PFSK-1 (cell line): ENCODE measurements around the gene GCLC.

Experiments
- FOXP2 ChIP-seq: optimal IDR thresholded peaks from 2 replicates; pipeline ENCODE3; 2011; ENCODE audit warnings: borderline replicate concordance, control low read depth, inconsistent platforms; ENCODE audit not compliant: insufficient read depth; ENCODE audit errors: extremely low read length, extremely low read depth
- POLR2AphosphoS5 ChIP-seq: IDR thresholded peaks from 2 replicates; pipeline ENCODE4 v1.6.1; 2012; ENCODE audit warnings: low read depth, mild to moderate bottlenecking, control low read depth, low read length, moderate library complexity
- SIN3A ChIP-seq: IDR thresholded peaks from 2 replicates; pipeline ENCODE4 v1.6.1; 2012; ENCODE audit warnings: mild to moderate bottlenecking, low read length, moderate library complexity, borderline replicate concordance; ENCODE audit not compliant: insufficient read depth
- TAF1 ChIP-seq: IDR thresholded peaks from 2 replicates; pipeline ENCODE4 v1.6.1; 2012; ENCODE audit warnings: low read length, control low read depth, borderline replicate concordance; ENCODE audit not compliant: insufficient read depth
- TF ChIP-seq, protein P1 (sequence below), 2 experiments: IDR thresholded peaks; 2 replicates each; pipeline versions ENCODE4 v1.6.1 to v1.8.0; 2011 to 2012; ENCODE audit warnings: low read depth in 2 of 2, low read length in 2 of 2, control low read depth in 1 of 2, inconsistent platforms in 1 of 2, mild to moderate bottlenecking in 1 of 2, moderate library complexity in 1 of 2; ENCODE audit not compliant: insufficient read depth in 1 of 2

GCLC gene

DNA sequence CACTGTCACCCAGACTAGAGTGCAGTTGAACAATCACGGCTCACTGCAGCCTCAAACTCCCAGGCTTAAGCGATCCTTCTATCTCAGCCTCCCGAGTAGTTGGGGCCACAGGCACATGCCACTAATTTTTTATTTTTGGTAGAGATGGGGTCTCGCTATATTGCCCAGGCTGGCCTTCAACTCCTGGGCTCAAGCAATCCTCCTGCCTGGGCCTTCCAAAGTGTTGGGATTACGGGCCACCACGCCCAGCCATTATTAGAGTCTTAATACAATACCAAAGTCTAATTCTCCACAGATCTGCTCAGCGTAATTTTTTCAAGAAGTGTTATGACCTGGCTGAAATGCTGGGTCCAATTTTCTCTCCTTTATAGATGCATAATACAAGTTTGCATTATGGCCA is 3.0 kb downstream of the GCLC start:
- TF ChIP-seq TAF1: no peak
- no peak for TF ChIP-seq FOXP2
- TF ChIP-seq, protein P1, sequence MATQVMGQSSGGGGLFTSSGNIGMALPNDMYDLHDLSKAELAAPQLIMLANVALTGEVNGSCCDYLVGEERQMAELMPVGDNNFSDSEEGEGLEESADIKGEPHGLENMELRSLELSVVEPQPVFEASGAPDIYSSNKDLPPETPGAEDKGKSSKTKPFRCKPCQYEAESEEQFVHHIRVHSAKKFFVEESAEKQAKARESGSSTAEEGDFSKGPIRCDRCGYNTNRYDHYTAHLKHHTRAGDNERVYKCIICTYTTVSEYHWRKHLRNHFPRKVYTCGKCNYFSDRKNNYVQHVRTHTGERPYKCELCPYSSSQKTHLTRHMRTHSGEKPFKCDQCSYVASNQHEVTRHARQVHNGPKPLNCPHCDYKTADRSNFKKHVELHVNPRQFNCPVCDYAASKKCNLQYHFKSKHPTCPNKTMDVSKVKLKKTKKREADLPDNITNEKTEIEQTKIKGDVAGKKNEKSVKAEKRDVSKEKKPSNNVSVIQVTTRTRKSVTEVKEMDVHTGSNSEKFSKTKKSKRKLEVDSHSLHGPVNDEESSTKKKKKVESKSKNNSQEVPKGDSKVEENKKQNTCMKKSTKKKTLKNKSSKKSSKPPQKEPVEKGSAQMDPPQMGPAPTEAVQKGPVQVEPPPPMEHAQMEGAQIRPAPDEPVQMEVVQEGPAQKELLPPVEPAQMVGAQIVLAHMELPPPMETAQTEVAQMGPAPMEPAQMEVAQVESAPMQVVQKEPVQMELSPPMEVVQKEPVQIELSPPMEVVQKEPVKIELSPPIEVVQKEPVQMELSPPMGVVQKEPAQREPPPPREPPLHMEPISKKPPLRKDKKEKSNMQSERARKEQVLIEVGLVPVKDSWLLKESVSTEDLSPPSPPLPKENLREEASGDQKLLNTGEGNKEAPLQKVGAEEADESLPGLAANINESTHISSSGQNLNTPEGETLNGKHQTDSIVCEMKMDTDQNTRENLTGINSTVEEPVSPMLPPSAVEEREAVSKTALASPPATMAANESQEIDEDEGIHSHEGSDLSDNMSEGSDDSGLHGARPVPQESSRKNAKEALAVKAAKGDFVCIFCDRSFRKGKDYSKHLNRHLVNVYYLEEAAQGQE (IDR thresholded peaks at IDR 0.05; ENCODE audit: insufficient read depth in 1 of 2, low read depth in 2 of 2, low read length in 2 of 2): no peak
- no peak for TF ChIP-seq SIN3A
- TF ChIP-seq POLR2AphosphoS5: no peak

DNA sequence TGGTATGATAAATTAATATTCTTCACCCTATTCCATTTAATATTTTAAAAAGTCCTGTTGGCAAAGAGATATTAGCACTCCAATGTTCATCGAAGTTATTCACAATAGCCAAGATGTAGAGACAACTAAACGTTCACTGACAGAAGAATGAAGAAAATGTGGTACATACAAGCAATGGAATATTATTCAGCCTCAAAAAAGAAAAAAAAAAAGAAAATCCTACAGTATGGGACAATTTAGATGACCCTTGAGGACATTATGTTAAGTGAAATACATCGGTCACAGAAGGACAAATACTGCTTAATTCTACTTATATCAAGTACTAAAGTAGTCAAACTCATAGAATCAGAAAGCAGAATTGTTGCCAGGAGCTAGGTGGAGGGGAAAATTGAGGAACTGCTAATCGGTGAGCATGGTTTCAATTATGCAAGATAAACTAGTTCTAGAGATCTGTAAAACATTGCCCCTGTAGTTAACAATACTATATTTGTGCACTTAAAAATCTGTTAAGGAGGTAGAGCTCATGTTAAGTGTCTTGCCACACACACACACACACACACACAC is 4.7 kb downstream of the GCLC start:
- no peak for TF ChIP-seq SIN3A
- TF ChIP-seq TAF1: no peak
- TF ChIP-seq FOXP2: no peak
- TF ChIP-seq, protein P1 (IDR thresholded peaks at IDR 0.05; ENCODE audit: insufficient read depth in 1 of 2, low read depth in 2 of 2, low read length in 2 of 2): no peak
- TF ChIP-seq POLR2AphosphoS5: no peak

DNA sequence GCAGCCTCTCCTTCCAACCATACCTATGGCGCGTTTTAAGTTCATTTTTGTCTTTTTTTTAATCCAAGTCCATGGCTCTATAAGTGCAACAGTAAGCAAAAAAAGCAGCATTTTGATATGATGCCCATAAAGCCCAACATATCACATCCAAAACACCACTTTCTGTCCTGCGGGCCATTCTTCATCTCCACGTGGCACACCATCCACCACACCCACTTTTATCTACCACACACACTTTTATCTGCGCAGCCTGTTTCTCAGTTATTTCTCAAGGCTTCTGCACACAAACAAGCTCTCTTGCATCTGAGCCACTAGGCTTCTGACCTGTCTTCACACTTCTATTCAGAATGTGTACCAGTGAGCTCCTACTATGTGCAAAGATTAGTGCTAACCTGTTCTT is 5.3 kb downstream of the GCLC start:
- TF ChIP-seq SIN3A (no peak), FOXP2 (no peak)

DNA sequence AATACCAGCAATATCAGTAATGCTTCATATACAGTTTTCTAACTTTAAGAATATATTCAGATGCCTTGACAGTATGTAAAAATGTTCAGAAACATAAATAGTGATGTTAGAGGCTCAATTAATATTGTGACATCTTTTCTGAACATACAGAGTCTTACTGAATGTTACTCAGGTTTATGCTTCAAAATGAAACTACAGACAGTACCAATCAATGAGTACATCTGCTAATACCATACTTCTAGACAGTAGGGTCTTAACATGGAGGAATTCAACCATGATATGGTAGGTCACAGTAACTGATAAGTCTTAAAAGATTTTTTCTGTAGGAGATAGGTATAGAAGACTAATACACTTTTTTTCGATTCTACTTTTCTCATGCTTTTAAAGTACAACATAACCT is 8.3 kb downstream of the GCLC start:
- TF ChIP-seq FOXP2: no peak
- TF ChIP-seq, protein P1 (IDR thresholded peaks at IDR 0.05; ENCODE audit: insufficient read depth in 1 of 2, low read depth in 2 of 2, low read length in 2 of 2): no peak
- no peak for TF ChIP-seq SIN3A
- no peak for TF ChIP-seq TAF1
- no peak for TF ChIP-seq POLR2AphosphoS5

DNA sequence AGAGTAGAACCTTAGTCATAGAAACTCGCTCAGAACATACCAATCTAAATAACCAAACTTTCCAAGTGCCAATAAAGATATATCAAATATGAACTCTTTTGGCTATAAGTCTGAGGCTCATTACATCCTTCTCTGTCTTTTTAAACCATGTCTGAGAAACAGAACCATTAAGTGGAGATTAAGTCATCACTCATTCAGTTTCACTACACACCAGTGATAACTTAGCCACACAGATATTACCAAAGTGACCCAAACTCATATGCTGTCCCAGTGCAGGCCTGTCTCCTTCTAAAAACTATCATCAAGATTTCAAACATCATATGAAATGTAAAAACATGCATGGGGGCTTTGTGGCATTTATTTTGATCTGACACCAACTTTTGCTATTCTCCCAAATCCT is 12.0 kb downstream of the GCLC start:
- no peak for TF ChIP-seq FOXP2
- TF ChIP-seq, protein P1 (IDR thresholded peaks at IDR 0.05; ENCODE audit: insufficient read depth in 1 of 2, low read depth in 2 of 2, low read length in 2 of 2): no peak
- no peak for TF ChIP-seq SIN3A
- TF ChIP-seq TAF1: no peak
- no peak for TF ChIP-seq POLR2AphosphoS5
